ENCODE measurements around the gene SH3RF3.

SH3RF3 gene

GRCh38 chr2:109139002-109139401, 10.0 kb downstream of the SH3RF3 start:
- no peaks in the 10 kb centered on the region for H3K9me3 ChIP-seq (ENCODE audit: insufficient read depth, low read length)
- TF ChIP-seq YY1 (IDR thresholded peaks at IDR 0.05; ENCODE audit: insufficient read depth, insufficient read length) (no peak), ZNF274 (IDR thresholded peaks at IDR 0.05; ENCODE audit: low read depth, low read length) (no peak), SUZ12 (IDR thresholded peaks at IDR 0.05; ENCODE audit: extremely low read depth, insufficient read depth, insufficient read length) (no peak)
- DNase-seq (ENCODE audit: low read depth, low spot score): no peak
- H3K4me3 ChIP-seq (ENCODE audit: insufficient read length, low read depth): no peak overlapping the region
- H3K4me1 ChIP-seq (ENCODE audit: insufficient read depth, insufficient read length): no peaks in the 10 kb centered on the region
- no peaks in the 10 kb centered on the region for H3K27me3 ChIP-seq (ENCODE audit: insufficient read depth, insufficient read length)
- H3K9ac ChIP-seq (ENCODE audit: insufficient read length, low read depth): no peak overlapping the region
- H3K36me3 ChIP-seq (ENCODE audit: insufficient read depth, insufficient read length, low read length): no peaks in the 10 kb centered on the region

DNA sequence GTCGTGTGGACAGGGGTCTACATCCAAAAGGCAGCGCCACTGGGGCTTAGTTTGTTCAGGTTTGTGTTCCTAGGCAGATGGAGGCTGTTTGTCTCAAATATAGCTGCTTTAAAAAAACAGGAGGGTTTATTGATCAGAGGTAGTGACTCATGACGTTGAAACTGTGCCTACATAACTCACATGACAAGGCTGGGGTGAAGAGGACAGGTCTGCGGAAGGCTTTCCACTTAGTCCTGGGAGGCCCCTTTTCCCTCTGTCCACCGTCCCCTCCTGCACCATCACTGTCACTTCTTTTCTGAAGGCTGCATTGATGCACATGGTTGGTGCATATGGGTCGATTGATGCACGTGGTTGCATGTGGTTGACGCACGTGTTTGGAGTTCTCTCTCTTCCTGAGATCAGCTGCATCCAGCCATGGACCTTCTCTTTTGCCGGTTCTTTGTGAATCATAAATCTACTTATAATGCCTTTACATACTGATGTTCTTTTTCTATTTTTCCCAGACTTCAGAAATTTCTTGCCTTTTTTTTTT, 10.9 kb downstream of the SH3RF3 start:
- no peaks in the 10 kb centered on the region for H3K9me3 ChIP-seq (ENCODE audit: insufficient read depth, low read length)
- H3K4me3 ChIP-seq (ENCODE audit: insufficient read length, low read depth): no peak overlapping the region
- TF ChIP-seq SUZ12 (IDR thresholded peaks at IDR 0.05; ENCODE audit: extremely low read depth, insufficient read depth, insufficient read length): no peak
- TF ChIP-seq ZNF274 (IDR thresholded peaks at IDR 0.05; ENCODE audit: low read depth, low read length): no peak
- TF ChIP-seq YY1 (IDR thresholded peaks at IDR 0.05; ENCODE audit: insufficient read depth, insufficient read length): no peak

DNA sequence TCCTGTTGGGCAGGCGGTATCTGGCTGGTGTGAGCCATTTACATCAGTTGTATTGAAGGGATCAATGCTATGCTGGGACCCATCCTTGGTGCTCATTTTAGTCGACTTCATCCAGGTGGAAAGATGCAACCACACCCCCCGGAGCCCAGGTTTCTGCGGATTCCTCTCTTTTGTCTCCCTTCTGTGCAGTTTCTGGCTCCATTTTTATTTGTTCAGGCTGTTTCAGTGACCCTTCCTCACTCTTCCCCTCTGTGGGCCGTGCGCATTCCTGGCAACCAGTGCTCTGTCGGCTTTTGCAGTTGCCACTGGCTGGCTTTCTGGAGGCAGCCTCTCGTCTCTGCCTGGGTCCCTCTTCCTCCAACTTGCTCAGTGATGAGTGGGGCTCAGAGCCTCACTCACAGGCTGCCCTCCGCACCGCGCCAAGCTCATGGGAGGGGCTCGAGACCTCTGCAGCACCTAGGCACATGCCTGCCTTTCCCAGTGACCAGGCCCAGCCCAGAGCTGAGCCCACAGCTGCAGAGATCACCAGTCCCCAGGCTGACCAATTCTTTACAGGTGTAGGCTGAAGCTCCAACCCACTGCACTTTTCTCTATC, 12.1 kb downstream of the SH3RF3 start:
- Histone ChIP-seq H3K9me3 (ENCODE audit: insufficient read depth, low read length) (no peaks in the 10 kb centered on the region), H3K36me3 (ENCODE audit: insufficient read depth, insufficient read length, low read length) (no peaks in the 10 kb centered on the region), H3K9ac (ENCODE audit: insufficient read length, low read depth) (no peak overlapping the region), H3K4me3 (ENCODE audit: insufficient read length, low read depth) (no peak overlapping the region), H3K27me3 (ENCODE audit: insufficient read depth, insufficient read length) (no peaks in the 10 kb centered on the region), H3K4me1 (ENCODE audit: insufficient read depth, insufficient read length) (no peaks in the 10 kb centered on the region)
- DNase-seq (ENCODE audit: low read depth, low spot score): no peak
- TF ChIP-seq ZNF274 (IDR thresholded peaks at IDR 0.05; ENCODE audit: low read depth, low read length) (no peak), YY1 (IDR thresholded peaks at IDR 0.05; ENCODE audit: insufficient read depth, insufficient read length) (no peak), SUZ12 (IDR thresholded peaks at IDR 0.05; ENCODE audit: extremely low read depth, insufficient read depth, insufficient read length) (no peak)

More for the DNA sequence above, 10.9 kb downstream of the SH3RF3 start:
- no peaks in the 10 kb centered on the region for H3K4me1 ChIP-seq (ENCODE audit: insufficient read depth, insufficient read length)
- H3K9ac ChIP-seq (ENCODE audit: insufficient read length, low read depth): no peak overlapping the region
- DNase-seq (ENCODE audit: low read depth, low spot score): no peak
- no peaks in the 10 kb centered on the region for H3K27me3 ChIP-seq (ENCODE audit: insufficient read depth, insufficient read length)
- H3K36me3 ChIP-seq (ENCODE audit: insufficient read depth, insufficient read length, low read length): no peaks in the 10 kb centered on the region

DNA sequence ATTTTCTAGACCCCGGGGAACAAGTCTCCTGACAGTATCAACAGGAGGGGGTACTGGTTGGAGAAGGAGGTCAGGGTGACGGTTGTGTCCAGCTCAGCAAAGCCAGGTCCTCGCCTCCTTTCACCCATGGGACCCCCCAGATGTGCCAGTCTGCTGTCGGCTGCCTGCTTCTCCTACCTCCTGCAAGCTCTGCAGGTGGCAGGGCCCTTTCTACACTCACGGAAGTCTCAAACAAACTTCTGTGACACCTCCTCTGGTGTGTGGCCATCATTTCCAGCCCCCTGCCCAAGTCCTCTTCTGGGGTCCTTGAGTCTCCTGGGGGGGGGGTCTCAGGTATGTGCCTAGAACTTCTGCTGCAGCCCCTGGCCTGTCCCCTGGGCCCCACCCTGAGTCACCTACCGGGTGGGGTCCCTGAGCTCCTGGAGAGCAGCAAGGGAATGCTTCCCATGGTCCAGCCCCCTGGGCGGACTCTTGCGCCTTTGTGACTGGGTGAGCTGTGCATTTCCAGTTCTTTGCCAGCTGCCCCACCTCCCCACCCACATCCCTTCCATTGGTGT, 12.8 kb downstream of the SH3RF3 start:
- TF ChIP-seq ZNF274 (IDR thresholded peaks at IDR 0.05; ENCODE audit: low read depth, low read length): no peak
- no peak for TF ChIP-seq YY1 (IDR thresholded peaks at IDR 0.05; ENCODE audit: insufficient read depth, insufficient read length)
- TF ChIP-seq SUZ12 (IDR thresholded peaks at IDR 0.05; ENCODE audit: extremely low read depth, insufficient read depth, insufficient read length): no peak

GRCh38 chr2:109142416-109143210, 13.6 kb downstream of the SH3RF3 start:
- H3K9ac ChIP-seq (ENCODE audit: insufficient read length, low read depth): no peak overlapping the region
- H3K36me3 ChIP-seq (ENCODE audit: insufficient read depth, insufficient read length, low read length): no peaks in the 10 kb centered on the region
- H3K27me3 ChIP-seq (ENCODE audit: insufficient read depth, insufficient read length): no peaks in the 10 kb centered on the region
- H3K4me3 ChIP-seq (ENCODE audit: insufficient read length, low read depth): no peak overlapping the region
- DNase-seq (ENCODE audit: low read depth, low spot score): no peak
- no peaks in the 10 kb centered on the region for H3K9me3 ChIP-seq (ENCODE audit: insufficient read depth, low read length)
- no peaks in the 10 kb centered on the region for H3K4me1 ChIP-seq (ENCODE audit: insufficient read depth, insufficient read length)
- TF ChIP-seq ZNF274 (IDR thresholded peaks at IDR 0.05; ENCODE audit: low read depth, low read length) (no peak), YY1 (IDR thresholded peaks at IDR 0.05; ENCODE audit: insufficient read depth, insufficient read length) (no peak), SUZ12 (IDR thresholded peaks at IDR 0.05; ENCODE audit: extremely low read depth, insufficient read depth, insufficient read length) (no peak)

More for the DNA sequence above, 12.8 kb downstream of the SH3RF3 start:
- Histone ChIP-seq H3K27me3 (ENCODE audit: insufficient read depth, insufficient read length) (no peaks in the 10 kb centered on the region), H3K4me3 (ENCODE audit: insufficient read length, low read depth) (no peak overlapping the region), H3K9ac (ENCODE audit: insufficient read length, low read depth) (no peak overlapping the region), H3K36me3 (ENCODE audit: insufficient read depth, insufficient read length, low read length) (no peaks in the 10 kb centered on the region), H3K4me1 (ENCODE audit: insufficient read depth, insufficient read length) (no peaks in the 10 kb centered on the region), H3K9me3 (ENCODE audit: insufficient read depth, low read length) (no peaks in the 10 kb centered on the region)
- DNase-seq (ENCODE audit: low read depth, low spot score): no peak

DNA sequence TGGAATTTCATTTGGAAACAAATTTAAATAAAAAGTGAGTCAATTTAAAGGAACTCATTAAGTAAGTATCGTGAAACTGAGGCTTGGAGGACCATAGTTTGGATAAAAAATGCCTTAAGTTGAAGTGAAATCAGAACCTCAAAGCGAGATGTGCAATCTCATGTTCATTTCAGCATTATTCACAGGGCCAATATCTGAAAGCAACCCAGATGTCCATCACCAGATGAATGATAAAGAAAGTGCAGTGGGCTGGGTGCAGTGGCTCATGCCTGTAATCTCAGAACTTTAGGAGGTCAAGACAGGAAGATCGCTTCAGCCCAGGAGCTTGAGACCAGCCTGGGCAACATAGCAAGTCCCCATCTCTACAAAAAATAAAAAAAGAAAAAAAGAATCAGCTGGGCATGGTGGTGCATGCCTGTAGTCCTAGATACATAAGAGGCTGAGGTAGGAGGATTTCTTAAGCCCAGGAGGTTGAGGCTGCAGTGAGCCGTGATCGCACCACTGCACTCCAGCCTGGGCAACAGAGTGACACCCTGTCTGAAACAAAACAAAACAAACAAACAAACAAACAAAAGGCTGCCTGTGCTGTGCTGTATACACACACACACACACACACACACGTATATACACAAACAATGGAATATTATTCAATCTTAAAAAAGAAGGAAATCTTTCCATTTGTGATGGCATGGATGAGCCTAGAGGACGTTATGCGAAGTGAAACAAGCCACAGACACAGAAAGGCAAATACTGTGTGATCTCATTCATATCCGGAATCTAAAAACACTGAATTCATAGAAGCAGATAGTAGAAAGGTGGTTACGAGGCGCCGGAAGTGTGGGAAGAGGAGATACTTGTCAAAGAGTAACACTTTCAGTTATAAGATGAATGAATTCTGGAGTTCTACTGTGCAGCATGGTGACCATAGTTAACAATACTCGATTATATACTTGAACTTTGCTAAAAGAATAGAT, 14.5 kb downstream of the SH3RF3 start:
- Histone ChIP-seq H3K4me3 (ENCODE audit: insufficient read length, low read depth) (no peak overlapping the region), H3K9ac (ENCODE audit: insufficient read length, low read depth) (no peak overlapping the region), H3K4me1 (ENCODE audit: insufficient read depth, insufficient read length) (no peaks in the 10 kb centered on the region)

More for the DNA sequence above, 14.5 kb downstream of the SH3RF3 start:
- no peaks in the 10 kb centered on the region for H3K27me3 ChIP-seq (ENCODE audit: insufficient read depth, insufficient read length)
- no peaks in the 10 kb centered on the region for H3K9me3 ChIP-seq (ENCODE audit: insufficient read depth, low read length)
- no peak for DNase-seq (ENCODE audit: low read depth, low spot score)
- H3K36me3 ChIP-seq (ENCODE audit: insufficient read depth, insufficient read length, low read length): no peaks in the 10 kb centered on the region
- TF ChIP-seq ZNF274 (IDR thresholded peaks at IDR 0.05; ENCODE audit: low read depth, low read length): no peak
- no peak for TF ChIP-seq SUZ12 (IDR thresholded peaks at IDR 0.05; ENCODE audit: extremely low read depth, insufficient read depth, insufficient read length)
- no peak for TF ChIP-seq YY1 (IDR thresholded peaks at IDR 0.05; ENCODE audit: insufficient read depth, insufficient read length)

Data from NT2/D1 (cell line).